H1 (cell line): ENCODE measurements around the gene ZKSCAN1. TPM values are rescaled to one million over a fixed set of nuclear protein-coding genes. Genes with fewer than 3 reads are reported as not detected.

Experiments used
- CTCF ChIA-PET: fragments of 300-600 bp; sonication (Branson Sonifier 250); formaldehyde crosslinking; loops from one replicate; lab custom pipeline; 2021; ENCODE audit not compliant: partially characterized antibody; lab: Charles Lee
- POLR2A ChIA-PET: fragments of 300-600 bp; sonication (Branson Sonifier 250); formaldehyde crosslinking; loops from one replicate; lab custom pipeline; 2021; ENCODE audit warnings: inconsistent platforms; ENCODE audit not compliant: partially characterized antibody; lab: Charles Lee
- DNase-seq, 2 experiments: peaks; one replicate each; pipeline versions ENCODE4 v3.0.0 to v3.0.0-alpha.2; 2010 to 2022; ENCODE audit warnings: low spot score in 2 of 2, low read depth in 1 of 2, mixed read lengths in 1 of 2
- FAIRE-seq: peaks from 2 replicates; lab custom pipeline; 2011; peaks lifted over from hg19 to GRCh38; lab: Jason Lieb, UNC
- H2AFZ ChIP-seq: 2 replicates; pipeline ENCODE4 v1.8.1; 2012; ENCODE audit warnings: low read length, inconsistent platforms
- H2AK5ac ChIP-seq: 2 replicates; pipeline ENCODE4 v1.6.1; 2013; ENCODE audit warnings: low read depth, low read length
- H2BK120ac ChIP-seq: replicated peaks from 2 replicates; pipeline ENCODE3; 2013; ENCODE audit warnings: low read depth, low read length, inconsistent platforms
- H2BK12ac ChIP-seq: 2 replicates; pipeline ENCODE4 v1.6.1; 2013; ENCODE audit warnings: low read depth, low read length
- H2BK15ac ChIP-seq: 2 replicates; pipeline ENCODE4 v1.6.1; 2013; ENCODE audit warnings: low read length
- H2BK20ac ChIP-seq: 2 replicates; pipeline ENCODE4 v1.6.1; 2013; ENCODE audit warnings: low read length
- H2BK5ac ChIP-seq: 2 replicates; pipeline ENCODE4 v1.6.1; 2013; ENCODE audit warnings: low read depth, low read length
- H3K14ac ChIP-seq: 2 replicates; pipeline ENCODE4 v1.6.1; 2013; ENCODE audit warnings: inconsistent platforms; ENCODE audit not compliant: insufficient read length
- H3K18ac ChIP-seq: 2 replicates; pipeline ENCODE4 v1.6.1; 2013; ENCODE audit warnings: low read length; ENCODE audit errors: extremely low read depth
- H3K23ac ChIP-seq: 2 replicates; pipeline ENCODE4 v1.6.1; 2013; ENCODE audit warnings: inconsistent platforms; ENCODE audit not compliant: insufficient read length
- H3K23me2 ChIP-seq: 2 replicates; pipeline ENCODE4 v1.6.1; 2013; ENCODE audit warnings: low read depth, low read length
- H3K27ac ChIP-seq: 2 replicates; pipeline ENCODE4 v1.6.1; 2011; ENCODE audit warnings: low read depth, low read length, inconsistent platforms
- H3K27me3 ChIP-seq, 4 experiments: replicated peaks in 1 of 4; 1 replicate in 1 of 4; 2 replicates in 3 of 4; pipeline versions ENCODE4 v1.6.1 to v1.8.1; 2011 to 2013; ENCODE audit warnings: low read length in 3 of 4, mild to moderate bottlenecking in 3 of 4, inconsistent platforms in 2 of 4, mixed read lengths in 2 of 4, moderate library complexity in 1 of 4; ENCODE audit not compliant: control insufficient read depth in 3 of 4, insufficient read depth in 3 of 4; ENCODE audit errors: extremely low read depth in 1 of 4
- H3K36me3 ChIP-seq, 4 experiments: 2 replicates each; pipeline versions ENCODE4 v1.6.1 to v1.8.1; 2011 to 2013; ENCODE audit warnings: mild to moderate bottlenecking in 4 of 4, low read length in 3 of 4, moderate library complexity in 2 of 4, control low read depth in 1 of 4, inconsistent platforms in 1 of 4; ENCODE audit not compliant: insufficient read depth in 4 of 4, control insufficient read depth in 2 of 4
- H3K4ac ChIP-seq: replicated peaks from 2 replicates; pipeline ENCODE3; 2013; ENCODE audit warnings: low read length, low read depth, mixed read lengths, inconsistent platforms; ENCODE audit not compliant: insufficient read length
- H3K4me1 ChIP-seq, 4 experiments: replicated peaks in 1 of 4; 1 replicate in 1 of 4; 2 replicates in 3 of 4; pipeline versions ENCODE4 v1.6.1 to v1.8.1; 2011 to 2013; ENCODE audit warnings: low read length in 3 of 4, inconsistent platforms in 2 of 4, mixed read lengths in 1 of 4; ENCODE audit not compliant: insufficient read depth in 4 of 4, control insufficient read depth in 3 of 4
- H3K4me2 ChIP-seq, 2 experiments: 2 replicates each; pipeline versions ENCODE4 v1.6.1 to v1.8.1; 2011 to 2013; ENCODE audit warnings: low read depth in 2 of 2, low read length in 2 of 2, control low read depth in 1 of 2, inconsistent platforms in 1 of 2, mild to moderate bottlenecking in 1 of 2; ENCODE audit not compliant: insufficient read depth in 1 of 2
- H3K4me3 ChIP-seq, 4 experiments: fragments of 200-600, 300-600 bp in 1 of 4; sonication (generic), shearing (Covaris generic), sonication (Bioruptor Twin) in 1 of 4; 2 replicates each; pipeline versions ENCODE4 v1.5.1 to v1.8.1; 2011 to 2016; ENCODE audit warnings: low read length in 4 of 4, low read depth in 3 of 4, control low read depth in 2 of 4, inconsistent platforms in 2 of 4, mild to moderate bottlenecking in 2 of 4, mixed read lengths in 1 of 4, moderate library complexity in 1 of 4; ENCODE audit not compliant: insufficient read depth in 2 of 4; ENCODE audit errors: extremely low read depth in 1 of 4
- H3K56ac ChIP-seq: replicated peaks from 2 replicates; pipeline ENCODE3; 2013; ENCODE audit warnings: low read depth, mild to moderate bottlenecking, mixed read lengths, low read length, inconsistent platforms; ENCODE audit not compliant: insufficient read length
- H3K79me1 ChIP-seq: 2 replicates; pipeline ENCODE4 v1.6.1; 2013; ENCODE audit warnings: low read depth, low read length, control low read depth
- H3K79me2 ChIP-seq, 2 experiments: 2 replicates each; pipeline versions ENCODE4 v1.6.1 to v1.8.1; 2012 to 2013; ENCODE audit warnings: low read length in 2 of 2, mild to moderate bottlenecking in 2 of 2, inconsistent platforms in 1 of 2; ENCODE audit not compliant: insufficient read depth in 2 of 2, control insufficient read depth in 1 of 2
- H3K9ac ChIP-seq, 4 experiments: replicated peaks in 1 of 4; 1 replicate in 1 of 4; 2 replicates in 3 of 4; pipeline versions ENCODE4 v1.6.1 to v1.8.1; 2011 to 2013; ENCODE audit warnings: low read depth in 3 of 4, low read length in 3 of 4, control low read depth in 2 of 4, mild to moderate bottlenecking in 2 of 4, moderate library complexity in 2 of 4, inconsistent platforms in 1 of 4; ENCODE audit errors: extremely low read depth in 1 of 4
- H3K9me3 ChIP-seq, 2 experiments: 2 replicates each; pipeline versions ENCODE4 v1.6.1 to v1.8.1; 2012 to 2013; ENCODE audit warnings: mild to moderate bottlenecking in 2 of 2, moderate library complexity in 2 of 2, control low read depth in 1 of 2, inconsistent platforms in 1 of 2, low read depth in 1 of 2, low read length in 1 of 2, mixed read lengths in 1 of 2; ENCODE audit not compliant: insufficient read depth in 2 of 2
- H4K20me1 ChIP-seq, 2 experiments: replicated peaks in 1 of 2; 2 replicates each; pipeline versions ENCODE3 to v1.8.1; 2011 to 2013; ENCODE audit warnings: inconsistent platforms in 2 of 2, low read length in 2 of 2, mild to moderate bottlenecking in 1 of 2; ENCODE audit not compliant: insufficient read depth in 2 of 2, control insufficient read depth in 1 of 2
- H4K5ac ChIP-seq: 2 replicates; pipeline ENCODE4 v1.6.1; 2013; ENCODE audit warnings: low read length, low read depth, mixed read lengths, inconsistent platforms; ENCODE audit not compliant: insufficient read length
- H4K8ac ChIP-seq: 2 replicates; pipeline ENCODE4 v1.8.0; 2013; ENCODE audit warnings: mild to moderate bottlenecking, moderate library complexity, low read length, inconsistent platforms; ENCODE audit not compliant: insufficient read depth; ENCODE audit errors: extremely low read depth
- H4K91ac ChIP-seq: replicated peaks from 2 replicates; pipeline ENCODE3; 2013; ENCODE audit warnings: low read length, mixed read lengths, inconsistent platforms; ENCODE audit not compliant: insufficient read length
- BRCA1 ChIP-seq: IDR thresholded peaks from 2 replicates; pipeline ENCODE4 v1.6.1; 2012; ENCODE audit warnings: low read depth, low read length, improper control_type of control experiment
- CBX8 ChIP-seq: fragments of 300-800, 300-1000 bp; sonication (generic); IDR thresholded peaks from 2 replicates; pipeline ENCODE4 v1.7.1; 2016; ENCODE audit warnings: low read depth, low read length, borderline replicate concordance
- KDM4A ChIP-seq: IDR thresholded peaks from one replicate; pipeline ENCODE4 v1.7.1; 2012; ENCODE audit warnings: low read depth, mild to moderate bottlenecking, moderate library complexity, low read length, inconsistent platforms; ENCODE audit not compliant: severe bottlenecking
- RFX5 ChIP-seq: IDR thresholded peaks from 2 replicates; pipeline ENCODE4 v1.6.1; 2011; ENCODE audit warnings: low read depth, low read length, improper control_type of control experiment, borderline replicate concordance
- TBP ChIP-seq: IDR thresholded peaks from 2 replicates; pipeline ENCODE4 v1.6.1; 2011; ENCODE audit warnings: low read depth, low read length, improper control_type of control experiment
- WGBS, 2 experiments: shearing (Covaris generic) in 1 of 2; methylation state at CpG; one replicate each; pipeline versions ENCODE4 v1.1.6 to v1.1.7; 2013 to 2015; ENCODE audit warnings: low lambda C conversion rate in 2 of 2, mixed read lengths in 2 of 2, inconsistent platforms in 1 of 2, low coverage in 1 of 2, missing lambda C conversion rate in 1 of 2; ENCODE audit not compliant: insufficient replicate concordance in 2 of 2, insufficient coverage in 1 of 2, insufficient read length in 1 of 2; ENCODE audit errors: extremely low coverage in 1 of 2, missing lambda C conversion rate in 1 of 2; 5-methylcytosine and 5-hydroxymethylcytosine counted together
- polyA plus RNA-seq, 7 experiments: library from polyadenylated mRNA; depleted of rRNA in 3 of 7; stranded (reverse) in 5 of 7; unstranded in 2 of 7; fragments of >200 nt in 5 of 7; fragments of 200-250 nt in 2 of 7; gene quantifications; 1 replicate in 5 of 7; 2 replicates in 1 of 7; 4 replicates in 1 of 7; pipeline versions ENCODE4 v1.2.1 to v1.2.3, GENCODE V29; 2011 to 2013; ENCODE audit warnings: missing spikeins in 2 of 7, mixed read lengths in 2 of 7
- total RNA-seq: library from RNA; stranded (reverse); fragmentation: NEBNext Ultra II Directional; extraction: Animal tissue kit (Norgen Biotek cat#: 25700); gene quantifications from 2 replicates; pipeline ENCODE4 v1.2.1, GENCODE V29; 2021

ZKSCAN1 gene
- total and polyA plus RNA-seq, 2 of the 8 experiments (the other 6 are each of a cell fraction or from before 2014, with no cell fraction given), result 8.2 to 40.6 TPM

DNA sequence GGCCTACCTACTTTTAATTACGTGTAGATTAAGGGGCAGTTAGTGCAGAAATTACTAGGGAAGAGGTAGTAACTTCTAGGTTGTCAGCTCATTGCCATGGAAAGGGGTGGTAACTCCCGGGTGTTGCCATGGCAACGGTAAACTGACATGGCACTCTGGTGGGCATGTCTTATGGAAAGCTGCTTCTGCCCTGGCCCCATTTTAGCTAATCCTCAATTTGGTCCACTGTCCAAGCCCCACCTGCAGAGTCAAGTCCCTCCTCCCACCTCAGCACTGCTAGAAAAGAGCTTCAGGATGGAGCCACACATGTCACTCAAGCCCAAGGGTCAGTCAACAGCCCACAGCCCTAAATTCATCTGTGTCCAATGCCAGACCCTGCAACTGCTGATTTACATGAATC, 7.5 kb upstream of the ZKSCAN1 start:
- POLR2A ChIA-PET, result interaction anchor here (1.0 to 1.5 kb wide), 4 partner anchors 8 to 93 kb away, joined by 3 to 4 read pairs (median 3); partner anchors contain the start of genes MCM7 and ZSCAN21

More for the DNA sequence above, 7.5 kb upstream of the ZKSCAN1 start:
- H3K79me2 ChIP-seq, result no peaks in the 10 kb centered on the region
- no peak overlapping the region for H2BK12ac ChIP-seq
- no peak overlapping the region for H4K5ac ChIP-seq
- TF ChIP-seq CBX8, result no peak
- TF ChIP-seq TBP, result no peak
- no peak for TF ChIP-seq KDM4A
- TF ChIP-seq BRCA1, result no peak
- no peak for TF ChIP-seq RFX5
- TF ChIP-seq, all 59 proteins: peak for 0
- peaks cover 0 to 2% (median 0%) of the 10 kb centered on the region in 4 experiments; a peak in 2 of 7 replicates for H3K4me1 ChIP-seq
- no peak overlapping the region for H3K9ac ChIP-seq
- H3K27ac ChIP-seq, result no peak overlapping the region
- no peak overlapping the region for H3K4ac ChIP-seq
- no peak overlapping the region for H2BK20ac ChIP-seq
- no peak overlapping the region for H2BK15ac ChIP-seq
- no peak overlapping the region for H3K18ac ChIP-seq
- H2AK5ac ChIP-seq, result no peak overlapping the region
- no peak overlapping the region for H4K91ac ChIP-seq
- H3K9me3 ChIP-seq, result no peaks in the 10 kb centered on the region
- H2BK120ac ChIP-seq, result no peak overlapping the region
- no peaks in the 10 kb centered on the region for H3K79me1 ChIP-seq
- 94% methylated on average over 3 of the region's 3 CpGs; no CpG with 5 or more reads in 1 of the 2 experiments for WGBS, 2 experiments
- no peaks in the 10 kb centered on the region for H3K27me3 ChIP-seq
- H3K14ac ChIP-seq, result no peak overlapping the region
- CTCF ChIA-PET, result interaction anchor here (0.7 to 2.1 kb wide), 3 partner anchors 10 to 17 kb away, joined by 3 to 9 read pairs (median 4); no protein-coding TSS in a partner anchor
- DNase-seq (no peak), FAIRE-seq (no peak)
- no peak overlapping the region for H2AFZ ChIP-seq
- H3K36me3 ChIP-seq, result no peaks in the 10 kb centered on the region
- no peaks in the 10 kb centered on the region for H4K20me1 ChIP-seq
- H3K23me2 ChIP-seq, result peaks cover 2% of the 10 kb centered on the region; the same call in 1 of the 2 replicates
- H3K4me3 ChIP-seq, result no peak overlapping the region
- H3K23ac ChIP-seq, result no peak overlapping the region
- H4K8ac ChIP-seq, result no peak overlapping the region
- H3K56ac ChIP-seq, result no peak overlapping the region
- H3K4me2 ChIP-seq, result no peak overlapping the region
- H2BK5ac ChIP-seq, result no peak overlapping the region
